ENCODE measurements around the gene LAMC3.

Gene LAMC3

DNA sequence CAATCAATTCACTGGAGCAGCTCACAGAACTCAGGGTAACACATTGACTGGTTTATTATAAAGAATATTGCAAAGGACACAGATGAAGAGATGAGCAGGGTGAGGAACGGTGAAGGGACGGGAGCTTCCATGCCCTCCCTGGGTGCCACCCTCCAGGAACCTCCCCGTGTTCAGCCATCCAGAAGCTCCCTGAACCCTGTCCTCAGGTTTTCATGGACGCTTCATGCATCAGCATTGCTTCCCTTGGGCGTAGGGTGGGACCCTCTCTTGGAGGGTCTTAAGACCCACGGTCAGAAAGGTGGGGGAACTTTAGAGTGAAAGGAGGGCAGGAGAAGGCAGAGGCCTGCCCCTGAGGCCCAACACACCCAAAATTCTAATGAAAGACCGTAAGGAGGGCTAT is 12.8 kb downstream of the LAMC3 start:
- TF ChIP-seq, protein P1, sequence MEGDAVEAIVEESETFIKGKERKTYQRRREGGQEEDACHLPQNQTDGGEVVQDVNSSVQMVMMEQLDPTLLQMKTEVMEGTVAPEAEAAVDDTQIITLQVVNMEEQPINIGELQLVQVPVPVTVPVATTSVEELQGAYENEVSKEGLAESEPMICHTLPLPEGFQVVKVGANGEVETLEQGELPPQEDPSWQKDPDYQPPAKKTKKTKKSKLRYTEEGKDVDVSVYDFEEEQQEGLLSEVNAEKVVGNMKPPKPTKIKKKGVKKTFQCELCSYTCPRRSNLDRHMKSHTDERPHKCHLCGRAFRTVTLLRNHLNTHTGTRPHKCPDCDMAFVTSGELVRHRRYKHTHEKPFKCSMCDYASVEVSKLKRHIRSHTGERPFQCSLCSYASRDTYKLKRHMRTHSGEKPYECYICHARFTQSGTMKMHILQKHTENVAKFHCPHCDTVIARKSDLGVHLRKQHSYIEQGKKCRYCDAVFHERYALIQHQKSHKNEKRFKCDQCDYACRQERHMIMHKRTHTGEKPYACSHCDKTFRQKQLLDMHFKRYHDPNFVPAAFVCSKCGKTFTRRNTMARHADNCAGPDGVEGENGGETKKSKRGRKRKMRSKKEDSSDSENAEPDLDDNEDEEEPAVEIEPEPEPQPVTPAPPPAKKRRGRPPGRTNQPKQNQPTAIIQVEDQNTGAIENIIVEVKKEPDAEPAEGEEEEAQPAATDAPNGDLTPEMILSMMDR (conservative IDR thresholded peaks at IDR 0.05) = no peak
- no peak overlapping the region for H3K27ac ChIP-seq

DNA sequence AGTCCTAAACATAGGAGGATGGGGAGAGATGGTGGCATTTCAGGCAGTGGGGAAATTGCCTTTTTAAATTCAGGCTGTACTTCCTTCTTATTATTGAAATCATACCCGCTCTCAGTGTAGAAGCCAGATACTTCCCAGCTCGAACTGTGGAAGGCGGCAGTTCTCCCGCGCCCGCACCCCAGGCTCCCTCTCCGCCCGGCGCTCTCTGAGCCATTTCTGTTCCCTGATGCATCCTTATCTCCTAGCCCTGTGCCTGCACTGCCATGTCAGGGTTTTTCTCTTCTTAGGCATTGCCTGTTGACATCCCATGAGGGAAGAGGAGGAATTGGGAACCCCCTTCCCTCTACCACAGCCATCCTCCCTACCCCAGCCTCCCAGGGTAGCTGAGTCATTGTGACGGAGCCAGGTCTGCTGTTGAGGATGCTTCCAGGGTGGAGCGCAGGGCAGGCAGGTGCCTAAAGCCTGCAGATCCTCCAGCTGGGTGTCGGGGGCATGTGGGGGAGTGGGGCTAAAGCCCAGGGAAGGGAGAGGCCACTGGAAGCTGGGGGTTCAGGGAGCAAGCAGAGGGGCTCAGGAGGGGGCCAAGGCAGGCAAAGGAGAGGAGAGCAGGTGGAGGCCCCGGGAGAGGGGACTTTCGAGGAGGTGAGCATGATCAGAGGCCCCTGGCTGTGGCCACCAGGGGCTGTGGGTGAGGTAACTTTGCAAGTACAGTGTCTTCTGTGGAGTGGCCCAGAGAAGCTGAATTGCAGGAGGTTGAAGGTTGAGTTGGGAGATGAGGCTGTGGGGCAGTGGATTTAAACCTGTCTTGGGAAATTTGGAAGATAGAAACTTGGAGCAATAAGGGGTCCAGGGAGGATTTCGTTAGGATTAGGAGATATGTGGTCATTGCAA is 16.2 kb downstream of the LAMC3 start:
- H3K27ac ChIP-seq = no peak overlapping the region
- TF ChIP-seq, protein P1 (conservative IDR thresholded peaks at IDR 0.05) = no peak

DNA sequence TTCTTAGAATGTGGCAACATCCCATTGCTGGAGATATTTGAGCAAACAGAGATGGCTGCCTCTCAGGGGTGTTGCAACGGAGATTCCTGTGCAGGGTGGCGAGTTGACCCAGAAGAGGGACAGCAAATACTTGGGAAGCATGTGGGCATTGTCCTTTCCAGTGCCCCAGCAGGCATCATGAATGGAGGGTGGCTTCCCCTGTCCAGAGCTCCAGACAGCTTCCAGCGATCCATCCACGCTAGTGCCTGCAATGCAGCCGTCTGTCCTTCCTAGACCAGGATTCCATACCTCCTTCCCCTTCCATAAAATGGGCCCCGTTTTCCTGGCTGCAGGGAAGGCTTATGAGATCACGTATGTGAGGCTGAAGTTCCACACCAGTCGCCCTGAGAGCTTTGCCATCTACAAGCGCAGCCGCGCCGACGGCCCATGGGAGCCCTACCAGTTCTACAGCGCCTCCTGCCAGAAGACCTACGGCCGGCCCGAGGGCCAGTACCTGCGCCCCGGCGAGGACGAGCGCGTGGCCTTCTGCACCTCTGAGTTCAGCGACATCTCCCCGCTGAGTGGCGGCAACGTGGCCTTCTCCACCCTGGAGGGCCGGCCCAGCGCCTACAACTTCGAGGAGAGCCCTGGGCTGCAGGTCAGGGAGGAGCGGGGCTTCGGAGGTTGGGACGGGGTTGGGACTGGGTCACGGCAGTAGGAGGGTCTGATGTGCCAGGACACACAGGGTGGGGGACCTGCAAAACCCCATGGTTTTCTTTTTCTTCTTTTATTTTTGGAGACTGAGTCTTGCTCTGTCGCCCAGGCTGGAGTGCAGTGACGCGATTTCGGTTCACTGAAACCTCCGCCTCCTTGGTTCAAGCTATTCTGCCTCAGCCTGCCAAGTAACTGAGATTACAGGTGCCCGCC is 17.2 kb downstream of the LAMC3 start:
- TF ChIP-seq, protein P1 (conservative IDR thresholded peaks at IDR 0.05) = no peak
- no peak overlapping the region for H3K27ac ChIP-seq

DNA sequence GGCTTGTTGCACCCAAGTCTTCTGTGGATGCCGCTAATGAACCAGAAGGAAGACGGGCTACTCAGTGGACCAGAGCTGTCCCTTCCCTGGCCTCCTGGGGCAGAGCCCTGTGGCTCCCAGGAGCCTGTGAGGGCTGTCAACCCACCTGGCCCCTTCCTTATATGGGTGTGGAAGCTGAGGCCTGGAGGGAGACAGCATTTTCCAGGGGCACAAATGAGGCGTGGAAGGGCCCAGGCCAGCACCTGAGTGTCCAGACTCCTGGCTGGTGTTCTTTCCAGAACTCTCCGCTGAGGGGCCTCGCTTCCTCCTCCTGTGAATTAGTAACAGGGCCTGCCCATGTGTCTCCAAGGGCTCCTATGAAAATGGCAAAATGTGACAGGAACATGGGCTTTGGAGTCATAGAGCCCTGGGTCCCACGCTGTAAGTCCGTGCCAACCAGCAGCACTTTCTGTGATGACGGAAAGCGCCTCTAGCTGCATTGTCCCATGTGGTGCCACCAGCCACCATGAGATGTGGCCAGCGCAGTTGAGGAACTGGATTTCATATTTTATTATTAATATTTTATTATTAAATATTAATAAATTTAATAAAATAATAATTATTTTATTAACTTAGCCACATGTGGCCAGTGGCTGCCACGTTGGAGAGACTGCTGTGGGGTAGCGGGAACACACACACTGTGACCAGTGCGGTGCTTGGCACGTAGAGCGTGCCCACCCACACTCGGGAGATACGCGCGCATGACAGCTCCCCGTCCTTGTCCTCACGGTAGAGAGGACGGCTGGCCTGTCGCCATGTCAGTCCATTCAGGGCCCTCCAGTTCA is 18.3 kb downstream of the LAMC3 start:
- no peak overlapping the region for H3K27ac ChIP-seq
- TF ChIP-seq, protein P1 (conservative IDR thresholded peaks at IDR 0.05) = no peak

DNA sequence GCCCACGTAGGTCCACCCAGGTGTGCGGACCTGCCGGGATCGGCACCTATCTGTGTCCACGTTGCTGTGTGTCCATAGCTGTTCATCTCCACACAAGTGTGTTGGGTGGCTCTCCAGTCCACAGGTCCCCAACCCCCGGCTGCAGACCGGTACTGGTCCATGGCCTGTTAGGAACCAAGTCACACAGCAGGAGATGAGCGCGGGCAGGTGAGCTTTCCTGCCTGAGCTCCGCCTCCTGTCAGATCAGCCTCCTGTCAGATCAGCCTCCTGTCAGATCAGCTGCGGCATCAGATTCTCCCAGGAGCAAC is 18.9 kb downstream of the LAMC3 start:
- TF ChIP-seq, protein P1 (conservative IDR thresholded peaks at IDR 0.05) = no peak
- H3K27ac ChIP-seq = no peak overlapping the region

DNA sequence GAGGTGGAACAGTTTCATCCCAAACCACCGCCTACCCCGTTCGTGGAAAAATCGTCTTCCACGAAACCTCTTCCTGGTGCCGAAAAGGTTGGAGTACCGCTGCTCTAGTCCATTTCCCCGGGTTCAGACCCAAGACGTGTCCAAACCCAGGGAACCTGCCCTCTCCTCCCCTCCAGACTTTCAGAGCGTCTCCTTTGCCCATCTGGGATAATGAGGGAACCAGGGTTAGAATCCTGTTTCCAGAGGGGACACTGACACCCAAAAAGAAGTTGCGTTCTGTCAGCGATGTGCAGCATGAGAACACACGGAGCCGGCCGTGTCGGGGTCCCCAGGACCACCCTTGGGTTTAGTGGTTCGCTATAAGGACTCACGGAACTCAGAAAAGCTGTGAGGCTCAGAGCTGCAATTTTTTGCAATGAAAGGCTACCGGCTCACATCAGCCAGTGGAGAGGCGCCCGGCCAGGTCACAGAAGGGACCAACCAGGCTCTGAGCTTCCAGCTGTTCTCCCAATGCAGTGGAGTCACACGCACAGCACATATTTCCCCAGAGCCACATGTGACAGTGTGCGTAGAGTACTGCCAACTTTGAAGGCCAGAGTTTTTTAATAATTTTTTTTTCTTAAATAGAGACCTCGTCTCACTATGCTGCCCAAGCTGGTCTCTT is 19.4 kb downstream of the LAMC3 start:
- TF ChIP-seq, protein P1 (conservative IDR thresholded peaks at IDR 0.05) = no peak
- no peak overlapping the region for H3K27ac ChIP-seq
